ENCODE measurements around the gene TBCB. TPM values are rescaled to one million over a fixed set of nuclear protein-coding genes. Genes with fewer than 3 reads are reported as not detected.

The TBCB gene
- polyA plus RNA-seq, 1 of the 3 experiments (the other 2 are of a cell fraction) = 712 TPM

DNA sequence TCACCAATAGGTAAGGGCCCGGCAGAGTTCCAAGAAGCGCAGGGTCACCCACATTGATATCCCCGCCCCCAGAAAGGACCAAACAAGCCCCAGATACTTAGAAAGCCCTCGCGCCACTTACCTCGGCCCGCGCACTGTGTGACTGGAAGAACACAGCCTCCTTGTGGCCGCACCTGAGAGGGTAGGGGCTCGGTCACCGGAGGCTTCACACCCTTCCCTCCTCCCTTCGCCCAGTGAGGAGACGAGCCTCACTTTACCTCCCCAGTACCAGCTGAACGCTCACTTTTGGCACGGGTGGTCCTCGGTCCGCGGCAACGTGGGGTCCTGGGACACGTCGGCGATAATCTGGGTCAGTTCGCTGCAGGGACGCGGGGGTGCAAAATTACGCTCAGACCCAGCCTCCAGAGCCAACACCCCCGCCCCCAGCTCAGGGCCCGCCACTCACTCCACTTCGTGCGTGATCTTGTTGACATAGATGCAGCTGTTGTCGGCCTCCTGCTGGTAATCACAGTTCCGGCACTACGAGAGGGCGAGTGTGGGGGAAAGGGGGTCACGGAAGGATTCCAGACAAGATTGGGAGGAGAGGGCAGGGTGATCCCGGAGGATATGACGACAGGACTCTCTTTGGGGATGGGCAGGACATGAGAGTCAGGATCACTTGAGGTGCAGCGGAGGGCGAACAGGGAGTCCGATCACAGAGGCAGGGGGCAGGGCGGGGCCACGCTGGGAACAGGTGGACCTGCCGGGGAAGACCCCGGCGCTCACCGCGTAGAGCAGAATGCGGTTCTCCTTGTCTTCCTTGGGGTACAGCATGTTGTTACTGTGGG lies 1.2 kb upstream of the TBCB start:
- H3K27ac ChIP-seq (ENCODE audit: low read depth in 2 of 2, low read length in 1 of 2) = peak overlapping the region; percentile 80 to 96
- no peaks in the 10 kb centered on the region for H4K20me1 ChIP-seq (ENCODE audit: insufficient read depth)
- H3K9me2 ChIP-seq = no peaks in the 10 kb centered on the region
- H3K9ac ChIP-seq = peak overlapping the region; percentile 69
- H3K4me3 ChIP-seq (ENCODE audit: low read depth in 2 of 2, low read length in 1 of 2) = peak overlapping the region; percentile 77 to 85
- peak overlapping the region; percentile 83; the same call in 1 of the 2 replicates for H2AFZ ChIP-seq (ENCODE audit: low read depth)
- H3K9me3 ChIP-seq = no peaks in the 10 kb centered on the region
- H3K36me3 ChIP-seq (replicated peaks in 1 of 2; ENCODE audit: control insufficient read depth in 1 of 2, insufficient read depth in 2 of 2, low read length in 1 of 2) = peaks cover 22 to 24% of the 10 kb centered on the region in 2 experiments
- H3K79me2 ChIP-seq (ENCODE audit: insufficient read depth) = peaks cover 39% of the 10 kb centered on the region; the same call in 1 of the 2 replicates
- no peak for TF ChIP-seq ELF1 (IDR thresholded peaks at IDR 0.05)
- TF ChIP-seq, protein P1, sequence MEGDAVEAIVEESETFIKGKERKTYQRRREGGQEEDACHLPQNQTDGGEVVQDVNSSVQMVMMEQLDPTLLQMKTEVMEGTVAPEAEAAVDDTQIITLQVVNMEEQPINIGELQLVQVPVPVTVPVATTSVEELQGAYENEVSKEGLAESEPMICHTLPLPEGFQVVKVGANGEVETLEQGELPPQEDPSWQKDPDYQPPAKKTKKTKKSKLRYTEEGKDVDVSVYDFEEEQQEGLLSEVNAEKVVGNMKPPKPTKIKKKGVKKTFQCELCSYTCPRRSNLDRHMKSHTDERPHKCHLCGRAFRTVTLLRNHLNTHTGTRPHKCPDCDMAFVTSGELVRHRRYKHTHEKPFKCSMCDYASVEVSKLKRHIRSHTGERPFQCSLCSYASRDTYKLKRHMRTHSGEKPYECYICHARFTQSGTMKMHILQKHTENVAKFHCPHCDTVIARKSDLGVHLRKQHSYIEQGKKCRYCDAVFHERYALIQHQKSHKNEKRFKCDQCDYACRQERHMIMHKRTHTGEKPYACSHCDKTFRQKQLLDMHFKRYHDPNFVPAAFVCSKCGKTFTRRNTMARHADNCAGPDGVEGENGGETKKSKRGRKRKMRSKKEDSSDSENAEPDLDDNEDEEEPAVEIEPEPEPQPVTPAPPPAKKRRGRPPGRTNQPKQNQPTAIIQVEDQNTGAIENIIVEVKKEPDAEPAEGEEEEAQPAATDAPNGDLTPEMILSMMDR (IDR thresholded peaks at IDR 0.05) = 0 out of 2 replicates have a peak, but pooled peaks have one; percentile 20
- no peak for TF ChIP-seq YY1 (IDR thresholded peaks at IDR 0.05; ENCODE audit: low read depth)
- TF ChIP-seq RAD21 (IDR thresholded peaks at IDR 0.05; ENCODE audit: low read length) = peak; percentile 17; the same call in 1 of the 2 replicates
- no peak for TF ChIP-seq MEF2A (IDR thresholded peaks at IDR 0.05; ENCODE audit: borderline replicate concordance, low read depth)
- no peak; the same call in 1 of the 2 replicates for TF ChIP-seq GABPA (IDR thresholded peaks at IDR 0.05; ENCODE audit: low read depth)
- TF ChIP-seq, protein P2, sequence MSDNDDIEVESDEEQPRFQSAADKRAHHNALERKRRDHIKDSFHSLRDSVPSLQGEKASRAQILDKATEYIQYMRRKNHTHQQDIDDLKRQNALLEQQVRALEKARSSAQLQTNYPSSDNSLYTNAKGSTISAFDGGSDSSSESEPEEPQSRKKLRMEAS (IDR thresholded peaks at IDR 0.05; ENCODE audit: low read depth) = no peak
- H3K27me3 ChIP-seq (ENCODE audit: insufficient read depth) = no peaks in the 10 kb centered on the region
- ChIA-PET POLR2A (interaction anchor here (1.0 to 1.8 kb wide), 5 partner anchors 11 to 217 kb away, joined by 3 to 6 read pairs (median 4); partner anchors contain the start of genes ZNF146 and ZNF565), CTCF (interaction anchor here (0.7 to 2.2 kb wide), 5 partner anchors 11 to 116 kb away, joined by 3 to 7 read pairs (median 4); no protein-coding TSS in a partner anchor)
- H3K4me1 ChIP-seq (ENCODE audit: control insufficient read depth in 1 of 2, insufficient read depth in 2 of 2, low read depth in 1 of 2, low read length in 1 of 2) = peaks cover 6 to 22% of the 10 kb centered on the region in 2 experiments; a peak in 1 of 4 replicates
- H3F3A ChIP-seq (replicated peaks; ENCODE audit: insufficient read depth) = no peaks in the 10 kb centered on the region
- peak overlapping the region; percentile 98 for H3K4me2 ChIP-seq
- 13% methylated on average over 22 of the region's 48 CpGs for WGBS (ENCODE audit: low lambda C conversion rate)
- DNase-seq = peak; percentile 65

DNA sequence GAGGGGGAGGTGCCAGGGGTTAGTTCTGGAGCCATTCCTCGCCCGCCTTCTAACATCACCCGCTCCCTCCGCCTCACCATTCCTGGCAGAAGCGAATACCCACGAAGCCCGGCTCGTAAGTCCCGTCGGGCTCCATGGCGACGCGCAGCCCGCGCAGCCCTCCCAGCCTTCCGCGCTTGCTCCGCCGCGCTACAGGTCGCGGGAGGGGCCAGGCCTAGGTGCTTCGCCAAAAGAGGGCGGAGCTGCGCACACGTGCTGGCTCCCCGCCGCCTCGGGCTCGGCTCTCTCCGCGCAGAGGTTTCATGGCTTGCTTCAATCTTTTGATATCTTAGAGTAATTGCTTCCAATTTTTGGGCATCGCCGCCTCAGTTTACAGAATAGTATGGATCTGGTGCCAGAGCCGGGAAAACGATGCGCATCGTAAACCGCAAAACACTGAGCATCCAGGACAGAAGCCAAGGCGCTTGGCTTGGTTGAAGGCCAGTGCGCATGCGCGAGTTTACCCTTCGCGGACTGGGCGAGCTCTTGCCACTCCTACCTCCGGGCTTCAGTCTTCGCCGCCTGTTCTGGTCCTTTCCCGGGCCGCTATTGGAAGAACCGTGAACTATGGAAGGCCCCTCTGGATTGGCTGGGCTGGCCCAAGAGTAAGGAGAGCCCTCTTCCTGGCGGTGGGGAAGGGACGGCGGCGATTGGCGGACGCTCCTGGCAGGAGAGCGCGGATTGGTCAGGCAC lies 381 bp upstream of the TBCB start, which contains the start of gene POLR2I:
POLR2I (minus strand) TSS at position 155 of the 732 bp plus-strand sequence; CDS start at position 136, 19 bp downstream.
- Histone ChIP-seq H4K20me1 (ENCODE audit: insufficient read depth) (no peaks in the 10 kb centered on the region), H3K27ac (ENCODE audit: low read depth in 2 of 2, low read length in 1 of 2) (peak within 1 kb of the TSS; percentile 80 to 96), H3K79me2 (ENCODE audit: insufficient read depth) (peaks cover 46% of the 10 kb centered on the region; the same call in 1 of the 2 replicates), H3K4me3 (ENCODE audit: low read depth in 2 of 2, low read length in 1 of 2) (peak within 1 kb of the TSS; percentile 85 to 87), H3F3A (replicated peaks; ENCODE audit: insufficient read depth) (no peaks in the 10 kb centered on the region), H3K36me3 (replicated peaks in 1 of 2; ENCODE audit: control insufficient read depth in 1 of 2, insufficient read depth in 2 of 2, low read length in 1 of 2) (peaks cover 24 to 27% of the 10 kb centered on the region in 2 experiments), H3K4me1 (ENCODE audit: control insufficient read depth in 1 of 2, insufficient read depth in 2 of 2, low read depth in 1 of 2, low read length in 1 of 2) (peaks cover 6 to 22% of the 10 kb centered on the region in 2 experiments; a peak in 1 of 4 replicates), H3K27me3 (ENCODE audit: insufficient read depth) (no peaks in the 10 kb centered on the region), H3K4me2 (peak within 1 kb of the TSS; percentile 98), H3K9me3 (no peaks in the 10 kb centered on the region), H2AFZ (ENCODE audit: low read depth) (peak within 1 kb of the TSS; percentile 83), H3K9me2 (no peaks in the 10 kb centered on the region), H3K9ac (peak within 1 kb of the TSS; percentile 69)
- under 1% methylated on average over 38 of the region's 60 CpGs for whole genome bisulfite sequencing (ENCODE audit: low lambda C conversion rate)
- POLR2A ChIA-PET = interaction anchor here (1.0 to 1.8 kb wide), 8 partner anchors 10 to 218 kb away, joined by 3 to 6 read pairs (median 4); partner anchors contain the start of genes ZNF146 and ZNF565
- CTCF ChIA-PET = interaction anchor here (0.9 to 3.5 kb wide), 5 partner anchors 13 to 233 kb away, joined by 3 to 14 read pairs (median 7); no protein-coding TSS in a partner anchor
- peak; percentile 97 for DNase-seq
- TF ChIP-seq, protein P3, sequence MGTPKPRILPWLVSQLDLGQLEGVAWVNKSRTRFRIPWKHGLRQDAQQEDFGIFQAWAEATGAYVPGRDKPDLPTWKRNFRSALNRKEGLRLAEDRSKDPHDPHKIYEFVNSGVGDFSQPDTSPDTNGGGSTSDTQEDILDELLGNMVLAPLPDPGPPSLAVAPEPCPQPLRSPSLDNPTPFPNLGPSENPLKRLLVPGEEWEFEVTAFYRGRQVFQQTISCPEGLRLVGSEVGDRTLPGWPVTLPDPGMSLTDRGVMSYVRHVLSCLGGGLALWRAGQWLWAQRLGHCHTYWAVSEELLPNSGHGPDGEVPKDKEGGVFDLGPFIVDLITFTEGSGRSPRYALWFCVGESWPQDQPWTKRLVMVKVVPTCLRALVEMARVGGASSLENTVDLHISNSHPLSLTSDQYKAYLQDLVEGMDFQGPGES (IDR thresholded peaks at IDR 0.05; ENCODE audit: low read depth, low read length) = peak; percentile 80
- TF ChIP-seq RAD21 (IDR thresholded peaks at IDR 0.05; ENCODE audit: low read length) (no peak), JUND (IDR thresholded peaks at IDR 0.05) (no peak), SIN3A (IDR thresholded peaks at IDR 0.05; ENCODE audit: borderline replicate concordance, low read depth, low read length) (peak; percentile 87; the same call in 1 of the 2 replicates), GABPA (IDR thresholded peaks at IDR 0.05; ENCODE audit: low read depth) (no peak; the same call in 1 of the 2 replicates), TCF12 (IDR thresholded peaks at IDR 0.05) (peak; percentile 21; the same call in 1 of the 2 replicates), FOXM1 (IDR thresholded peaks at IDR 0.05; ENCODE audit: low read depth) (no peak), POLR2AphosphoS5 (IDR thresholded peaks at IDR 0.05; ENCODE audit: low read depth, low read length) (peak; percentile 73), MEF2A (IDR thresholded peaks at IDR 0.05; ENCODE audit: borderline replicate concordance, low read depth) (no peak)
- TF ChIP-seq, protein P4, sequence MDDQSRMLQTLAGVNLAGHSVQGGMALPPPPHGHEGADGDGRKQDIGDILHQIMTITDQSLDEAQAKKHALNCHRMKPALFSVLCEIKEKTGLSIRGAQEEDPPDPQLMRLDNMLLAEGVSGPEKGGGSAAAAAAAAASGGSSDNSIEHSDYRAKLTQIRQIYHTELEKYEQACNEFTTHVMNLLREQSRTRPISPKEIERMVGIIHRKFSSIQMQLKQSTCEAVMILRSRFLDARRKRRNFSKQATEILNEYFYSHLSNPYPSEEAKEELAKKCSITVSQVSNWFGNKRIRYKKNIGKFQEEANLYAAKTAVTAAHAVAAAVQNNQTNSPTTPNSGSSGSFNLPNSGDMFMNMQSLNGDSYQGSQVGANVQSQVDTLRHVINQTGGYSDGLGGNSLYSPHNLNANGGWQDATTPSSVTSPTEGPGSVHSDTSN (IDR thresholded peaks at IDR 0.05) = 0 out of 2 replicates have a peak, but pooled peaks have one; percentile 22
- TF ChIP-seq, protein P1 (IDR thresholded peaks at IDR 0.05) = no peak
- TF ChIP-seq, protein P5, sequence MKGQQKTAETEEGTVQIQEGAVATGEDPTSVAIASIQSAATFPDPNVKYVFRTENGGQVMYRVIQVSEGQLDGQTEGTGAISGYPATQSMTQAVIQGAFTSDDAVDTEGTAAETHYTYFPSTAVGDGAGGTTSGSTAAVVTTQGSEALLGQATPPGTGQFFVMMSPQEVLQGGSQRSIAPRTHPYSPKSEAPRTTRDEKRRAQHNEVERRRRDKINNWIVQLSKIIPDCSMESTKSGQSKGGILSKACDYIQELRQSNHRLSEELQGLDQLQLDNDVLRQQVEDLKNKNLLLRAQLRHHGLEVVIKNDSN (IDR thresholded peaks at IDR 0.05; ENCODE audit: borderline replicate concordance, low read depth) = peak; percentile 76; the same call in 1 of the 2 replicates
